Caco-2 (cell line): Measurements from ENCODE around the gene ELFN1. TPM values are rescaled to one million over a fixed set of nuclear protein-coding genes. Genes with fewer than 3 reads are reported as not detected.

Source experiments
- BruUV-seq: library from RNA; stranded (reverse); fragments of 400-500 nt; replicated peaks from 2 replicates; lab custom pipeline; 2021; lab: Mats Ljungman, UMichigan
- CTCF ChIA-PET: fragments of 300-600 bp; sonication (Branson Sonifier 250); formaldehyde crosslinking; loops from one replicate; lab custom pipeline; 2022; ENCODE audit warnings: antibody characterized with exemption; lab: Charles Lee
- POLR2A ChIA-PET: fragments of 300-600 bp; sonication (Branson Sonifier 250); formaldehyde crosslinking; loops from one replicate; lab custom pipeline; 2022; ENCODE audit warnings: antibody characterized with exemption; lab: Charles Lee
- DNase-seq, 2 experiments: peaks; one replicate each; pipeline versions ENCODE4 v3.0.0 to v3.0.0-alpha.2; 2020 to 2022
- H3K27me3 ChIP-seq: replicated peaks from 2 replicates; pipeline ENCODE4 v1.6.0; 2011; ENCODE audit warnings: low read length; ENCODE audit not compliant: control insufficient read depth, insufficient read depth
- H3K36me3 ChIP-seq: 2 replicates; pipeline ENCODE4 v1.5.1; 2011; ENCODE audit warnings: low read length; ENCODE audit not compliant: control insufficient read depth, insufficient read depth
- H3K4me1 ChIP-seq: fragments of 250-450 bp; sonication (Bioruptor Pico); 2 replicates; pipeline ENCODE4 v1.5.1; 2020; ENCODE audit warnings: mild to moderate bottlenecking
- H3K4me3 ChIP-seq: 2 replicates; pipeline ENCODE4 v1.5.1; 2011; ENCODE audit warnings: low read depth, mild to moderate bottlenecking, control low read depth, low read length
- H3K9me3 ChIP-seq: fragments of 250-450 bp; sonication (Bioruptor Pico); 2 replicates; pipeline ENCODE4 v1.5.1; 2020; ENCODE audit warnings: mild to moderate bottlenecking, moderate library complexity
- H3K27ac Mint-ChIP-seq: one replicate; pipeline ENCODE4 v1.8.0; 2022; ENCODE audit warnings: mixed read lengths; ENCODE audit not compliant: unreplicated experiment
- H3K27me3 Mint-ChIP-seq: one replicate; pipeline ENCODE4 v1.8.0; 2022; ENCODE audit warnings: mixed read lengths; ENCODE audit not compliant: insufficient read depth, unreplicated experiment
- H3K36me3 Mint-ChIP-seq: one replicate; pipeline ENCODE4 v1.8.0; 2022; ENCODE audit warnings: mild to moderate bottlenecking, mixed read lengths; ENCODE audit not compliant: insufficient read depth, unreplicated experiment
- H3K4me1 Mint-ChIP-seq: one replicate; pipeline ENCODE4 v1.8.0; 2022; ENCODE audit warnings: low read depth, mixed read lengths; ENCODE audit not compliant: unreplicated experiment
- H3K4me3 Mint-ChIP-seq: one replicate; pipeline ENCODE4 v1.8.0; 2022; ENCODE audit warnings: mild to moderate bottlenecking, moderate library complexity, mixed read lengths; ENCODE audit not compliant: unreplicated experiment
- H3K9me3 Mint-ChIP-seq: one replicate; pipeline ENCODE4 v1.8.0; 2022; ENCODE audit warnings: mixed read lengths; ENCODE audit not compliant: unreplicated experiment
- CTCF ChIP-seq, 2 experiments: fragments of 200-600 bp in 1 of 2; IDR thresholded peaks; 1 replicate in 1 of 2; 2 replicates in 1 of 2; pipeline versions ENCODE4 v1.5.1 to v1.8.0; 2011 to 2022; ENCODE audit warnings: antibody characterized with exemption in 1 of 2, control low read depth in 1 of 2, inconsistent platforms in 1 of 2, low read depth in 1 of 2, low read length in 1 of 2, mild to moderate bottlenecking in 1 of 2, moderate library complexity in 1 of 2; ENCODE audit not compliant: insufficient read depth in 1 of 2, severe bottlenecking in 1 of 2, unreplicated experiment in 1 of 2
- intact Hi-C: fragments of 100-400 bp; cut with micrococcal nuclease; formaldehyde crosslinking; loops from one replicate; pipeline ENCODE4 v1.10.0; 2022; ENCODE audit not compliant: unreplicated experiment
- total RNA-seq: library from RNA; stranded (reverse); gene quantifications from 2 replicates; pipeline ENCODE4 v1.2.3, GENCODE V29; 2022

The ELFN1 gene
- total RNA-seq, 1 experiment from 2014 or later: 2.3 TPM

- no peak overlapping the region for H3K27ac Mint-ChIP-seq
- H3K4me3 ChIP-seq: no peak overlapping the region
- H3K9me3 ChIP-seq: no peaks in the 10 kb centered on the region
- POLR2A ChIA-PET: no interaction called here
- H3K4me1 ChIP-seq: no peaks in the 10 kb centered on the region
- no peak for TF ChIP-seq CTCF (IDR thresholded peaks at IDR 0.05; ENCODE audit: insufficient read depth in 1 of 2, low read depth in 1 of 2, low read length in 1 of 2, severe bottlenecking in 1 of 2, unreplicated experiment in 1 of 2)
- no peaks in the 10 kb centered on the region for H3K4me1 Mint-ChIP-seq
- DNase-seq: peak in 1 of 2 experiments; percentile 39
- BruUV-seq: no TSS peak
- peaks cover 8% of the 10 kb centered on the region for H3K27me3 Mint-ChIP-seq
- no peaks in the 10 kb centered on the region for H3K9me3 Mint-ChIP-seq
- no peaks in the 10 kb centered on the region for H3K27me3 ChIP-seq
- H3K4me3 Mint-ChIP-seq: no peak overlapping the region
- H3K36me3 Mint-ChIP-seq: no peaks in the 10 kb centered on the region
- intact Hi-C loops: no loop called here
- CTCF ChIA-PET: no interaction called here
- no peaks in the 10 kb centered on the region for H3K36me3 ChIP-seq
These were observed 25.6 kb upstream of the ELFN1 start for GRCh38 chr7:1644341-1645070.

GRCh38 chr7:1645071-1645409 is 25.0 kb upstream of the ELFN1 start:
- Histone ChIP-seq H3K36me3 (no peaks in the 10 kb centered on the region), H3K9me3 (no peaks in the 10 kb centered on the region), H3K4me3 (no peak overlapping the region), H3K4me1 (no peaks in the 10 kb centered on the region), H3K27me3 (no peaks in the 10 kb centered on the region)
- peaks cover 12% of the 10 kb centered on the region for H3K27me3 Mint-ChIP-seq
- DNase-seq: no peak
- H3K27ac Mint-ChIP-seq: no peak overlapping the region
- BruUV-seq: no TSS peak
- POLR2A ChIA-PET: no interaction called here
- CTCF ChIA-PET: no interaction called here
- no peaks in the 10 kb centered on the region for H3K9me3 Mint-ChIP-seq
- H3K4me3 Mint-ChIP-seq: no peak overlapping the region
- H3K36me3 Mint-ChIP-seq: no peaks in the 10 kb centered on the region
- intact Hi-C loops: no loop called here
- TF ChIP-seq CTCF (IDR thresholded peaks at IDR 0.05; ENCODE audit: insufficient read depth in 1 of 2, low read depth in 1 of 2, low read length in 1 of 2, severe bottlenecking in 1 of 2, unreplicated experiment in 1 of 2): no peak
- H3K4me1 Mint-ChIP-seq: no peaks in the 10 kb centered on the region

- no peaks in the 10 kb centered on the region for H3K4me1 Mint-ChIP-seq
- TF ChIP-seq CTCF (IDR thresholded peaks at IDR 0.05; ENCODE audit: insufficient read depth in 1 of 2, low read depth in 1 of 2, low read length in 1 of 2, severe bottlenecking in 1 of 2, unreplicated experiment in 1 of 2): no peak
- no peak for DNase-seq
- Histone ChIP-seq H3K4me1 (no peaks in the 10 kb centered on the region), H3K36me3 (no peaks in the 10 kb centered on the region), H3K27me3 (no peaks in the 10 kb centered on the region), H3K4me3 (no peak overlapping the region), H3K9me3 (no peaks in the 10 kb centered on the region)
- no peak overlapping the region for H3K4me3 Mint-ChIP-seq
- no peaks in the 10 kb centered on the region for H3K9me3 Mint-ChIP-seq
- peaks cover 12% of the 10 kb centered on the region for H3K27me3 Mint-ChIP-seq
- intact Hi-C loops: no loop called here
- no TSS peak for BruUV-seq
- POLR2A ChIA-PET: no interaction called here
- CTCF ChIA-PET: no interaction called here
- H3K36me3 Mint-ChIP-seq: no peaks in the 10 kb centered on the region
- H3K27ac Mint-ChIP-seq: no peak overlapping the region
These were observed 24.6 kb upstream of the ELFN1 start for GRCh38 chr7:1645476-1645875.
